ENCODE data around the gene TNPO1.

GRCh38 chr5:72779520-72779919 is 36.9 kb upstream of the TNPO1 start:
- TF ChIP-seq CTCF (IDR thresholded peaks at IDR 0.05) (no peak), POLR2AphosphoS5 (IDR thresholded peaks at IDR 0.05) (no peak)
